ENCODE data around the gene HIF3A. TPM values are rescaled to one million over a fixed set of nuclear protein-coding genes. Genes with fewer than 3 reads are reported as not detected.

The HIF3A gene
- total RNA-seq, 1 experiment from 2014 or later: not detected

GRCh38 chr19:46383846-46384245 lies 87.0 kb downstream of the HIF3A start:
- Histone ChIP-seq H3K36me3 (ENCODE audit: control insufficient read depth, insufficient read depth, low read length) (0 out of 2 replicates have a peak, but pooled peaks cover 6% of the 10 kb centered on the region), H3K4me1 (ENCODE audit: control insufficient read depth, insufficient read depth, low read length) (no peaks in the 10 kb centered on the region), H3K9me3 (ENCODE audit: control insufficient read depth, insufficient read depth, low read depth, low read length) (no peaks in the 10 kb centered on the region), H3K27me3 (ENCODE audit: control insufficient read depth, insufficient read depth, low read length) (no peaks in the 10 kb centered on the region), H3K4me3 (ENCODE audit: low read depth in 2 of 2, low read length in 2 of 2) (no peak overlapping the region), H3K27ac (ENCODE audit: low read length) (no peak overlapping the region)
- DNase-seq (ENCODE audit: low read depth, low spot score): no peak
- no peak for TF ChIP-seq CTCF (IDR thresholded peaks at IDR 0.05)
- TF ChIP-seq SIN3A (IDR thresholded peaks at IDR 0.05; ENCODE audit: borderline replicate concordance, insufficient read depth, low read depth, low read length): no peak
- no peak for TF ChIP-seq TCF7L2 (IDR thresholded peaks at IDR 0.05; ENCODE audit: low read depth, low read length)
- no peak for TF ChIP-seq REST (IDR thresholded peaks at IDR 0.05; ENCODE audit: insufficient read depth in 1 of 2, low read depth in 2 of 2, low read length in 1 of 2)
- no peak for TF ChIP-seq POLR2AphosphoS5 (IDR thresholded peaks at IDR 0.05; ENCODE audit: low read depth, low read length)
- ChIA-PET POLR2A (no interaction called here), CTCF (no interaction called here)
- intact Hi-C loops (cut with micrococcal nuclease; ENCODE audit: unreplicated experiment) (no loop called here), in situ Hi-C loops (cut with HindIII; ENCODE audit: low pct_unique_long_range_greater_than_20kb, low sequenced_read_pairs) (no loop called here)
- ATAC-seq: no peak
- BruUV-seq (replicated peaks): no TSS peak

- in situ Hi-C loops (cut with HindIII; ENCODE audit: low pct_unique_long_range_greater_than_20kb, low sequenced_read_pairs): no loop called here
- intact Hi-C loops (cut with micrococcal nuclease; ENCODE audit: unreplicated experiment): no loop called here
- no peak for TF ChIP-seq TCF7L2 (IDR thresholded peaks at IDR 0.05; ENCODE audit: low read depth, low read length)
- no peak for TF ChIP-seq SIN3A (IDR thresholded peaks at IDR 0.05; ENCODE audit: borderline replicate concordance, insufficient read depth, low read depth, low read length)
- TF ChIP-seq CTCF (IDR thresholded peaks at IDR 0.05): no peak
- TF ChIP-seq POLR2AphosphoS5 (IDR thresholded peaks at IDR 0.05; ENCODE audit: low read depth, low read length): no peak
- no peak for TF ChIP-seq REST (IDR thresholded peaks at IDR 0.05; ENCODE audit: insufficient read depth in 1 of 2, low read depth in 2 of 2, low read length in 1 of 2)
- H3K9me3 ChIP-seq (ENCODE audit: control insufficient read depth, insufficient read depth, low read depth, low read length): no peaks in the 10 kb centered on the region
- ChIA-PET POLR2A (no interaction called here), CTCF (no interaction called here)
- ATAC-seq (no peak), DNase-seq (ENCODE audit: low read depth, low spot score) (no peak)
- H3K27ac ChIP-seq (ENCODE audit: low read length): no peak overlapping the region
- no peaks in the 10 kb centered on the region for H3K27me3 ChIP-seq (ENCODE audit: control insufficient read depth, insufficient read depth, low read length)
- no peak overlapping the region for H3K4me3 ChIP-seq (ENCODE audit: low read depth in 2 of 2, low read length in 2 of 2)
- no peaks in the 10 kb centered on the region for H3K4me1 ChIP-seq (ENCODE audit: control insufficient read depth, insufficient read depth, low read length)
- no TSS peak for BruUV-seq (replicated peaks)
- H3K36me3 ChIP-seq (ENCODE audit: control insufficient read depth, insufficient read depth, low read length): 0 out of 2 replicates have a peak, but pooled peaks cover 6% of the 10 kb centered on the region
These were observed 87.6 kb downstream of the HIF3A start for GRCh38 chr19:46384396-46384795.
